Eye (tissue), 1 donor: ENCODE data around the gene RWDD1.

ENCODE experiments used
- DNase-seq: peaks from one replicate; pipeline ENCODE4 v3.0.0-alpha.2; 2015

The RWDD1 gene

GRCh38 chr6:116615937-116616736, 44.8 kb downstream of the RWDD1 start, which contains the start of gene RSPH4A:
RSPH4A (plus strand) TSS chr6:116616479; CDS start chr6:116616624, 145 bp downstream.
- peak; percentile 98 for DNase-seq

GRCh38 chr6:116616737-116617053, 45.4 kb downstream of the RWDD1 start:
- no peak for DNase-seq

- DNase-seq = no peak
Observed at GRCh38 chr6:116624036-116624805, 52.9 kb downstream of the RWDD1 start.

GRCh38 chr6:116625872-116626271, 54.6 kb downstream of the RWDD1 start:
- no peak for DNase-seq

- DNase-seq = no peak
Observed at GRCh38 chr6:116629563-116629981, 58.3 kb downstream of the RWDD1 start.

GRCh38 chr6:116631379-116631990, 60.2 kb downstream of the RWDD1 start:
- no peak for DNase-seq

- no peak for DNase-seq
Observed at GRCh38 chr6:116633685-116634084, 62.4 kb downstream of the RWDD1 start.
